D721Med (cell line): Measurements from ENCODE around the gene ESYT3.

ENCODE experiments used
- DNase-seq: peaks from one replicate; pipeline ENCODE4 v3.0.0; 2011; ENCODE audit warnings: low spot score; ENCODE audit not compliant: insufficient read length
- FAIRE-seq: peaks from 2 replicates; lab custom pipeline; 2011; peaks lifted over from hg19 to GRCh38; lab: Jason Lieb, UNC
- CTCF ChIP-seq: IDR thresholded peaks from 2 replicates; pipeline ENCODE4 v1.5.1; 2012; ENCODE audit warnings: mild to moderate bottlenecking, control low read depth; ENCODE audit not compliant: insufficient read depth; ENCODE audit errors: missing control alignments

The ESYT3 gene

GRCh38 chr3:138442433-138442832, 8.0 kb downstream of the ESYT3 start:
- FAIRE-seq (no peak), DNase-seq (no peak)
- no peak for TF ChIP-seq CTCF

GRCh38 chr3:138443091-138443490, 8.7 kb downstream of the ESYT3 start:
- DNase-seq (no peak), FAIRE-seq (no peak)
- no peak for TF ChIP-seq CTCF

GRCh38 chr3:138443521-138444503, 9.4 kb downstream of the ESYT3 start:
- DNase-seq (no peak), FAIRE-seq (no peak)

GRCh38 chr3:138445236-138445635, 10.8 kb downstream of the ESYT3 start:
- no peak for TF ChIP-seq CTCF
- FAIRE-seq (no peak), DNase-seq (no peak)

More at GRCh38 chr3:138443521-138444503, 9.4 kb downstream of the ESYT3 start:
- no peak for TF ChIP-seq CTCF

- no peak for FAIRE-seq
Observed at GRCh38 chr3:138445654-138446053, 11.2 kb downstream of the ESYT3 start.

GRCh38 chr3:138448631-138449030, 14.2 kb downstream of the ESYT3 start:
- DNase-seq = no peak
- TF ChIP-seq CTCF = no peak
- FAIRE-seq = no peak

More at GRCh38 chr3:138445654-138446053, 11.2 kb downstream of the ESYT3 start:
- no peak for TF ChIP-seq CTCF
- no peak for DNase-seq

GRCh38 chr3:138449490-138449889, 15.1 kb downstream of the ESYT3 start:
- FAIRE-seq (no peak), DNase-seq (no peak)
- no peak for TF ChIP-seq CTCF
